VCaP (cell line): Measurements from ENCODE around the gene UBN2.

Experiments used
- H3K27ac ChIP-seq: fragments of 450-650 bp; 2 replicates; pipeline ENCODE4 v1.5.1; 2017
- TF ChIP-seq, protein P1 (sequence below): fragments of 450-650 bp; conservative IDR thresholded peaks from 2 replicates; pipeline ENCODE4 v1.5.1; 2017; ENCODE audit warnings: mild to moderate bottlenecking, moderate library complexity

UBN2 gene

DNA sequence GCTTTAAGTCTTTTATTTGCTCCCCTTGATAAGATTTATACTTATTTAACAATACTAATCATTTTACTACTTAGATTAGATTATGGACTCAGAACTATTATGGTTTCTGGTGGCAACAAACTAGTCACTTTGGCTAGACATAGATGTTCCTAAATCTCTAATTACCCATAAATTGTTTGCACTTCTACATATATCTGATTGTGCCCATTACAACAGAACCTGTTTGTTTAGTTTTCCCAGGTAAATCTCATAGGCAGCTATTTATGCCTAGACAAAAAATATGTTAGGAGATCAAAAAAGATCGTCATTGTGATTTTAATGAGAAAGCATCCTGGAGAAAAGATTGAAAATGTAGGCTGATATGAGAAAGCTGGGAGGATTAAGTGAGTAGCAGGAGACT, 14.4 kb downstream of the UBN2 start:
- H3K27ac ChIP-seq = no peak overlapping the region
- TF ChIP-seq, protein P1, sequence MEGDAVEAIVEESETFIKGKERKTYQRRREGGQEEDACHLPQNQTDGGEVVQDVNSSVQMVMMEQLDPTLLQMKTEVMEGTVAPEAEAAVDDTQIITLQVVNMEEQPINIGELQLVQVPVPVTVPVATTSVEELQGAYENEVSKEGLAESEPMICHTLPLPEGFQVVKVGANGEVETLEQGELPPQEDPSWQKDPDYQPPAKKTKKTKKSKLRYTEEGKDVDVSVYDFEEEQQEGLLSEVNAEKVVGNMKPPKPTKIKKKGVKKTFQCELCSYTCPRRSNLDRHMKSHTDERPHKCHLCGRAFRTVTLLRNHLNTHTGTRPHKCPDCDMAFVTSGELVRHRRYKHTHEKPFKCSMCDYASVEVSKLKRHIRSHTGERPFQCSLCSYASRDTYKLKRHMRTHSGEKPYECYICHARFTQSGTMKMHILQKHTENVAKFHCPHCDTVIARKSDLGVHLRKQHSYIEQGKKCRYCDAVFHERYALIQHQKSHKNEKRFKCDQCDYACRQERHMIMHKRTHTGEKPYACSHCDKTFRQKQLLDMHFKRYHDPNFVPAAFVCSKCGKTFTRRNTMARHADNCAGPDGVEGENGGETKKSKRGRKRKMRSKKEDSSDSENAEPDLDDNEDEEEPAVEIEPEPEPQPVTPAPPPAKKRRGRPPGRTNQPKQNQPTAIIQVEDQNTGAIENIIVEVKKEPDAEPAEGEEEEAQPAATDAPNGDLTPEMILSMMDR = no peak

- TF ChIP-seq, protein P1 = no peak
- H3K27ac ChIP-seq = no peak overlapping the region
Observed at GRCh38 chr7:139246494-139246893, 15.5 kb downstream of the UBN2 start.

DNA sequence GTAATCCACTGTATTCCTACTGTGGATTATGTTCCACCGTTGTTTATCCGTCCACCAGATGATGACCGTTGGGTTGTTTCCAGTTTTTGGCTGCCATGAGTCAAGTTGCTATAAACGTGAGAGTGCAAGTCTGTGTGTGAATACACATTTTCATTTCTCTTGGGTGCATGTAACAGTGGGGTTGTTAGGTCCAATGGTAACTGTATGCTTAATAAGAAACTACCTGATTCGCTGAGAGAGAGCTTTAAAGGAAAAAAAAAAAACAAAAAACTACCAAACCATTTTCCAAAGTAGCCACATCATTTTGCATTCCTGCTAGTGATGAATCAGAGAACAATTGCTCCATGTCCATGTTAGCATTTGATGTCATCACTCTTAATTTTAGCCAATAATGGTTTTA, 15.9 kb downstream of the UBN2 start:
- H3K27ac ChIP-seq = no peak overlapping the region
- TF ChIP-seq, protein P1 = no peak

DNA sequence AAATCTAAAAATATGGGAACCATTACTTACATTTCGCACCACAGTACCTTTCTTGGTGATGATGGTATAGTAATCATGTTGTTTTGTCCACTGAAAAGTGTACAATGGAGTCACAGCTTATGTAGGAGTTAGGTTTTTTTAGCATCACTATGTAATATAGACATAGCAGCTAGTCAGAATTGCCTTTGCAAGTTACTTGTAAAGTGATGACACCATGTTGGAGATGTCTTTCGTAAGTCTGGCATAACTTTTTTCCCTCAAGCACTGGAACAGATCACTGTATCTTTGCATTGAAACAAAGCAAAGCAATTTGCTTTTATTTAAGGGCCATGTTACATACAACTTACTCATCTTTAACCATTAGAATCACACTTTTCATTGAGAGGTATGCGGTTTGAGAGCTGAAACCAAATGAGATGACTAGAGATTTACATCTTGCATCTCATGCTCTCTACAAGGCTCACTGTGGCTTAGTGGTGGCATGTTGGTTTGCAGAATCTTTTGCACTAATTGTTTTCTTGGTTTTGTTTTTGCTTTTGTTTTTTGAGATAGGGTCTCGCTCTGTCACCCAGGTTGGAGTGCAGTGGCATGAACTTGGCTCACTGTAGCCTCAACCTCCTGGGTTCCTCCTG, 18.3 kb downstream of the UBN2 start:
- H3K27ac ChIP-seq = no peak overlapping the region
- TF ChIP-seq, protein P1 = no peak

DNA sequence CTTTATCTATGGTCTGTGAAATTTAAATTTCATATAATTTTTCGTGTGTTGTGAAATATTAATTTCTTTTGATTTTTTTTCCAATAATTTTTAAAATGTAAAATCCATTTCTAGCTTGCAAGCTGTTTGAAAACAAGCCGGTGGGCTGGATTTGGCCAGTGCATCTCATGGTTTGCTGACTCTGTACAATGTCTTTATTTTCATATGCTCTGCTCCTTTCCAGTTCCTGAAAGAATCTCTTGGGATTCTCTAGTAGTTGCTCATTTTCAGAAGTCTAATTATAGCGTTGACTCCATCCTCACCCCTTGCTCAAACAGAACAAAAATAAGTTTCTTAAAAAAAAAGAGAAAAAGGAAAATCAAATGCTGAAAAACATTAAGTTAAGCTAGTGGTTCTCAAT, 21.4 kb downstream of the UBN2 start:
- H3K27ac ChIP-seq = no peak overlapping the region
- TF ChIP-seq, protein P1 = no peak

DNA sequence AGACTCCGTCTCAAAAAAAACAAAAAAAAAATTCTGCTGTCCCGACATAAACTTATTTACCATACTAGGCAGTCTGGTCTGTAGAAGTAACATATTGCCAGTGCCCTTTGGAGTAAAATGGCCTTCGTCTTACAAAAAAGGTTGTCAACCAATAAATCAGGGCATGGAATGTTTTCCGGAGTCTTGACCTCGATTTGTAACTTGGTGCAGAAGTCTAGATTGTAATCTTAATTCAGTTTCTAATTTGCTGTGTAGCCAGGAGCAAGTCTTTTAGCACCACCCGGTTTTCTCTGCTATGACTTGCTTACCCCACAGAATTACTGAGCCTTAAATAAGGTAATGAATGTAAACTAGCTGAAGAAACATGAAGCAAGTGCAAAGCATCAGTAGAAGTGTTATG, 23.2 kb downstream of the UBN2 start:
- H3K27ac ChIP-seq = no peak overlapping the region
- TF ChIP-seq, protein P1 = no peak

GRCh38 chr7:139254728-139255127, 23.7 kb downstream of the UBN2 start:
- TF ChIP-seq, protein P1 = no peak
- no peak overlapping the region for H3K27ac ChIP-seq

- H3K27ac ChIP-seq = no peak overlapping the region
- TF ChIP-seq, protein P1 = no peak
Observed at GRCh38 chr7:139255290-139255689, 24.3 kb downstream of the UBN2 start.
